Natural killer cell (primary cell): ENCODE data around the gene LIPG. TPM values are rescaled to one million over a fixed set of nuclear protein-coding genes. Genes with fewer than 3 reads are reported as not detected.
"Not testable (repeated sequence)": the region's sequence is repeated elsewhere in the genome, so short reads cannot be mapped to it uniquely, and the experiment has no call there.

Experiments used
- ATAC-seq, 3 donors: fragments of 150-1000 bp in 2 of 3; fragments of 200-7000 bp in 1 of 3; cut with Tn5 transposase; 1 replicate in 1 of 3; 2 replicates in 2 of 3; pipeline ENCODE4 v1.10.0; 2021; ENCODE audit warnings: mild to moderate bottlenecking in 2 of 3, moderate library complexity in 2 of 3
- DNase-seq, 2 donors: peaks; one replicate each; pipeline versions ENCODE4 v3.0.0 to v3.0.0-alpha.2; 2013 to 2021; ENCODE audit warnings: mixed read lengths in 1 of 2
- H3K27ac ChIP-seq: one replicate; pipeline ENCODE4 v1.5.1; 2013; ENCODE audit warnings: mild to moderate bottlenecking, low read length
- H3K27me3 ChIP-seq: one replicate; pipeline ENCODE4 v1.6.1; 2013; ENCODE audit warnings: low read length; ENCODE audit not compliant: control insufficient read depth, insufficient read depth
- H3K36me3 ChIP-seq: one replicate; pipeline ENCODE4 v1.6.1; 2013; ENCODE audit warnings: low read length; ENCODE audit not compliant: control insufficient read depth, insufficient read depth
- H3K4me1 ChIP-seq: one replicate; pipeline ENCODE4 v1.6.1; 2013; ENCODE audit warnings: low read length; ENCODE audit not compliant: control insufficient read depth, insufficient read depth
- H3K4me3 ChIP-seq: one replicate; pipeline ENCODE4 v1.5.1; 2013; ENCODE audit warnings: low read length
- H3K9me3 ChIP-seq: one replicate; pipeline ENCODE4 v1.6.1; 2013; ENCODE audit warnings: low read length; ENCODE audit not compliant: control insufficient read depth, insufficient read depth
- H3K27ac Mint-ChIP-seq, 2 donors: one replicate each; pipeline ENCODE4 v1.8.0; 2022; ENCODE audit warnings: mild to moderate bottlenecking in 2 of 2, mixed read lengths in 2 of 2, moderate library complexity in 1 of 2
- H3K27me3 Mint-ChIP-seq, 2 donors: one replicate each; pipeline ENCODE4 v1.8.0; 2022; ENCODE audit warnings: low read depth in 2 of 2, mixed read lengths in 2 of 2
- H3K36me3 Mint-ChIP-seq: one replicate; pipeline ENCODE4 v1.8.0; 2022; ENCODE audit warnings: mixed read lengths
- H3K4me1 Mint-ChIP-seq, 2 donors: one replicate each; pipeline ENCODE4 v1.8.0; 2022; ENCODE audit warnings: mixed read lengths in 2 of 2
- H3K4me3 Mint-ChIP-seq: one replicate; pipeline ENCODE4 v1.8.0; 2022; ENCODE audit warnings: mild to moderate bottlenecking, moderate library complexity, mixed read lengths
- H3K9me3 Mint-ChIP-seq, 2 donors: one replicate each; pipeline ENCODE4 v1.8.0; 2022; ENCODE audit warnings: mixed read lengths in 2 of 2
- WGBS: methylation state at CpG from one replicate; pipeline ENCODE4 v1.1.7; 2013; ENCODE audit warnings: missing lambda C conversion rate; ENCODE audit not compliant: insufficient coverage; 5-methylcytosine and 5-hydroxymethylcytosine counted together
- intact Hi-C: fragments of 100-400 bp; cut with micrococcal nuclease; formaldehyde crosslinking; loops from one replicate; pipeline ENCODE4 v1.14.2; 2022
- total RNA-seq, 4 donors: library from RNA; stranded (reverse); fragments of 120-200 nt in 1 of 4; gene quantifications; one replicate each; pipeline versions ENCODE4 v1.2.3 to v1.2.4, GENCODE V29; 2013 to 2022
- TF ChIP-seq, protein P1 (sequence below): fragments of 200-600 bp; IDR thresholded peaks from one replicate; pipeline ENCODE4 v1.8.0; 2022; ENCODE audit warnings: antibody characterized with exemption

LIPG gene
- total RNA-seq, 3 donors from 2014 or later (not counting 1 experiment from before 2014, with no cell fraction given), result 0.48 TPM; not detected in 2

DNA sequence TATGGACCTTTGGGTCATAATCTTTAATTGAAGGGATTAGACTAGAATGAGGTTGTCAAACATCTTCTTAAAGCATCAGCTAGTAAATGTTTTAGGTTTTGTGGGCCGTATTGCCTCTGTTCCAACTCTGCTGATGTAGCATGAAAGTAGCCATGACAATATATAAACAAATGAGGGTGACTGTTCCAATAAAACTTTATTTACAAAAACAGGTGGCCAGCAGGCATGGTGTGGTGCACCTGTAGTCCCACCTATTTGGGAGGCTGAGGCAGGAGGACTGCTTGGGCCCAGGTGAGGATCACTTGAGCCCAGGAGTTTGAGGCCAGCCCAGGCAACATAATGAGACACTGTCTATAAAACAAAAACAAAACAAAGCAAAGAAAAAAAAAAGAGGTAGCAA, 18.4 kb downstream of the LIPG start:
- Histone ChIP-seq H3K9me3 (no peaks in the 10 kb centered on the region), H3K36me3 (no peaks in the 10 kb centered on the region), H3K27me3 (no peaks in the 10 kb centered on the region), H3K27ac (no peak overlapping the region), H3K4me1 (no peaks in the 10 kb centered on the region), H3K4me3 (no peak overlapping the region)
- Mint-ChIP-seq H3K9me3 (no peaks in the 10 kb centered on the region), H3K27ac (no peak overlapping the region), H3K27me3 (peaks cover 0 to 14% of the 10 kb centered on the region in 2 donors), H3K36me3 (no peaks in the 10 kb centered on the region), H3K4me1 (no peaks in the 10 kb centered on the region), H3K4me3 (no peak overlapping the region)
- WGBS, result no CpG with 5 or more reads among the region's 1 CpG
- ATAC-seq, result no peak
- TF ChIP-seq, protein P1, sequence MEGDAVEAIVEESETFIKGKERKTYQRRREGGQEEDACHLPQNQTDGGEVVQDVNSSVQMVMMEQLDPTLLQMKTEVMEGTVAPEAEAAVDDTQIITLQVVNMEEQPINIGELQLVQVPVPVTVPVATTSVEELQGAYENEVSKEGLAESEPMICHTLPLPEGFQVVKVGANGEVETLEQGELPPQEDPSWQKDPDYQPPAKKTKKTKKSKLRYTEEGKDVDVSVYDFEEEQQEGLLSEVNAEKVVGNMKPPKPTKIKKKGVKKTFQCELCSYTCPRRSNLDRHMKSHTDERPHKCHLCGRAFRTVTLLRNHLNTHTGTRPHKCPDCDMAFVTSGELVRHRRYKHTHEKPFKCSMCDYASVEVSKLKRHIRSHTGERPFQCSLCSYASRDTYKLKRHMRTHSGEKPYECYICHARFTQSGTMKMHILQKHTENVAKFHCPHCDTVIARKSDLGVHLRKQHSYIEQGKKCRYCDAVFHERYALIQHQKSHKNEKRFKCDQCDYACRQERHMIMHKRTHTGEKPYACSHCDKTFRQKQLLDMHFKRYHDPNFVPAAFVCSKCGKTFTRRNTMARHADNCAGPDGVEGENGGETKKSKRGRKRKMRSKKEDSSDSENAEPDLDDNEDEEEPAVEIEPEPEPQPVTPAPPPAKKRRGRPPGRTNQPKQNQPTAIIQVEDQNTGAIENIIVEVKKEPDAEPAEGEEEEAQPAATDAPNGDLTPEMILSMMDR, result no peak
- DNase-seq, result no peak
- intact Hi-C loops, result no loop called here

DNA sequence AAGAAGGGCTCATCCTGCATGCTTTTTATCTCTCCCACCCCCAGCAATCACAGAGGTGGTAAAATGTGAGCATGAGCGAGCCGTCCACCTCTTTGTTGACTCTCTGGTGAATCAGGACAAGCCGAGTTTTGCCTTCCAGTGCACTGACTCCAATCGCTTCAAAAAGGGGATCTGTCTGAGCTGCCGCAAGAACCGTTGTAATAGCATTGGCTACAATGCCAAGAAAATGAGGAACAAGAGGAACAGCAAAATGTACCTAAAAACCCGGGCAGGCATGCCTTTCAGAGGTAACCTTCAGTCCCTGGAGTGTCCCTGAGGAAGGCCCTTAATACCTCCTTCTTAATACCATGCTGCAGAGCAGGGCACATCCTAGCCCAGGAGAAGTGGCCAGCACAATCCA, 19.5 kb downstream of the LIPG start:
- intact Hi-C loops, result no loop called here
- no peaks in the 10 kb centered on the region for H3K4me1 Mint-ChIP-seq
- Histone ChIP-seq H3K4me3 (no peak overlapping the region), H3K9me3 (no peaks in the 10 kb centered on the region), H3K4me1 (no peaks in the 10 kb centered on the region), H3K27ac (no peak overlapping the region), H3K27me3 (no peaks in the 10 kb centered on the region), H3K36me3 (no peaks in the 10 kb centered on the region)
- H3K36me3 Mint-ChIP-seq, result no peaks in the 10 kb centered on the region
- WGBS, result 14% methylated on average over 7 of the region's 7 CpGs
- H3K4me3 Mint-ChIP-seq, result no peak overlapping the region
- peaks cover 0 to 14% of the 10 kb centered on the region in 2 donors for H3K27me3 Mint-ChIP-seq
- H3K9me3 Mint-ChIP-seq, result no peaks in the 10 kb centered on the region
- DNase-seq (no peak), ATAC-seq (no peak)
- TF ChIP-seq, protein P1, result no peak
- H3K27ac Mint-ChIP-seq, result no peak overlapping the region

DNA sequence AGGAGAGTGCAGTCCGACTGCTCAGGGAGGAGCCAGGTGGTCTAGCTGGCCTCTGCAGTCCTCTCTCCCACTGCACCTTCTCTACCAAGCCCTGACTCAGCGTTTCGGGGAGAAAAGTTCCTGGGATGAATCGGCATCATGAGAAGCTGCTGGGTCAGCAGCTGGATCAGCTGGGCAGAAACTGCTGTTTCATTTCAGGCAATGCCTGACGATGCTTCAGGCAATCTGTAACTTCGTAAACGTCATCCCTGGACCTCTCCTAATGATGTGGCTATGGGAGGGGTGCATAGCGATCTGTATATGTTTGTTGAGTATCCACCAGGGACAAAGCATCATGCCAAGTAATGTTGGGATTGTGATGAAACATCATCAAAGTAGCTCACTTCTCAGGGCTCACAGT, 20.7 kb downstream of the LIPG start:
- Histone ChIP-seq H3K9me3 (no peaks in the 10 kb centered on the region), H3K27me3 (no peaks in the 10 kb centered on the region), H3K36me3 (no peaks in the 10 kb centered on the region), H3K4me1 (no peaks in the 10 kb centered on the region), H3K4me3 (no peak overlapping the region), H3K27ac (no peak overlapping the region)
- H3K36me3 Mint-ChIP-seq, result no peaks in the 10 kb centered on the region
- no peaks in the 10 kb centered on the region for H3K9me3 Mint-ChIP-seq
- ATAC-seq (no peak), DNase-seq (no peak)
- intact Hi-C loops, result no loop called here
- TF ChIP-seq, protein P1, result no peak
- no peaks in the 10 kb centered on the region for H3K4me1 Mint-ChIP-seq
- peaks cover 0 to 14% of the 10 kb centered on the region in 2 donors for H3K27me3 Mint-ChIP-seq
- H3K4me3 Mint-ChIP-seq, result no peak overlapping the region
- 87% methylated on average over 8 of the region's 8 CpGs for WGBS
- no peak overlapping the region for H3K27ac Mint-ChIP-seq

DNA sequence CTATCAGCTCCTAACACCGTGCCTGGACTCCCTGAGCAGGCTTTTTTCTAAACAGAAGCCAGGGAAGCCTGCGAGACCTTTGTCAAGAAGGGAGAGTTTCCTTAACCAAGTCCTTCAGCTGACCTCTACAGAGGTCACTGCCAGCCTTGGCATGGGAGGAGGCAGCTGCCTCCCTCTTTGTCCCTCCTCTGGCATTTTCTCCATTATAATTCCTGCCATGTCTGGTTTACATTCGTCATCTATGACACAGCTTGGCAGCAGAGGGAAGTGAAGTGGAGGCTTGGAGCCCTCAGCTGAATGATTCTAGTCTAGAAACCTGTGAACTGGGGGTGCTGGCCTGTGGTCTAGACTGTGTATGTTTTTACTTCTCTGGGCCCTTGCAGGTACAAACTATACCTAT, 22.5 kb downstream of the LIPG start:
- no peak for DNase-seq
- ATAC-seq, result no peak
- Mint-ChIP-seq H3K27ac (no peak overlapping the region), H3K9me3 (no peaks in the 10 kb centered on the region), H3K27me3 (peaks cover 0 to 10% of the 10 kb centered on the region in 2 donors), H3K4me3 (no peak overlapping the region), H3K4me1 (no peaks in the 10 kb centered on the region), H3K36me3 (no peaks in the 10 kb centered on the region)
- Histone ChIP-seq H3K27me3 (no peaks in the 10 kb centered on the region), H3K9me3 (no peaks in the 10 kb centered on the region), H3K27ac (no peak overlapping the region), H3K4me1 (no peaks in the 10 kb centered on the region), H3K36me3 (no peaks in the 10 kb centered on the region), H3K4me3 (no peak overlapping the region)
- TF ChIP-seq, protein P1, result no peak
- intact Hi-C loops, result no loop called here
- WGBS, result 82% methylated on average over 3 of the region's 3 CpGs

DNA sequence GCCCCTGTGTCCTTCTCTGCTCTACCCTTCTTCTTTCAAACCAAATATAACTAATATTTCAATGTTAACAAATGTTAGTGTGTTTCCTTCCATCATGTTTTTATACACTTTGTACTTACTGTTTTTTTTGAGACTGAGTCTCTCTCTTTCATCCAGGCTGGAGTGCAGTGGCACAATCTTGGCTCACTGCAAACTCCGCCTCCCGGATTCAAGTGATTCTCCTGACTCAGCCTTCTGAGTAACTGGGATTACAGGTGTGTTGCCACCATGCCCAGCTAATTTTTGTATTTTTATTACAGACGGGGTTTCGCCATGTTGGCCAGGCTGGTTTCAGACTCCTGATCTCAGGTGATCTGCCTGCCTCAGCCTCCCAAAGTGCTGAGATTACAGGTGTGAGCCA, 23.1 kb downstream of the LIPG start:
- H3K9me3 Mint-ChIP-seq, H3K9me3 ChIP-seq, H3K4me1 Mint-ChIP-seq, H3K36me3 ChIP-seq, intact Hi-C loops, H3K4me3 ChIP-seq, H3K4me3 Mint-ChIP-seq, ATAC-seq, H3K27me3 ChIP-seq, H3K36me3 Mint-ChIP-seq, H3K27ac Mint-ChIP-seq, H3K27me3 Mint-ChIP-seq, H3K27ac ChIP-seq, DNase-seq, H3K4me1 ChIP-seq: not testable (repeated sequence)
- WGBS, result 91% methylated on average over 4 of the region's 4 CpGs
